HG02885 (cell line): ENCODE measurements around the gene EEF2.

Experiments
- ATAC-seq: cut with Tn5 transposase; IDR thresholded peaks from one replicate; pipeline ENCODE4 v1.9.1; 2021; ENCODE audit warnings: mild to moderate bottlenecking; ENCODE audit not compliant: unreplicated experiment, poor library complexity

Gene EEF2

GRCh38 chr19:3984908-3985642 lies at the start of gene EEF2:
EEF2 (minus strand) TSS chr19:3985463; CDS start chr19:3985380, 83 bp downstream.
- peak; percentile 67 for ATAC-seq

GRCh38 chr19:4034048-4035017 lies 49.1 kb upstream of the EEF2 start:
- no peak for ATAC-seq

- no peak for ATAC-seq
These were observed 48.0 kb upstream of the EEF2 start for GRCh38 chr19:4033028-4033956.

GRCh38 chr19:4032436-4032835 lies 47.2 kb upstream of the EEF2 start:
- ATAC-seq: no peak

- ATAC-seq: no peak
These were observed 46.2 kb upstream of the EEF2 start for GRCh38 chr19:4031420-4031819.

GRCh38 chr19:4030981-4031380 lies 45.7 kb upstream of the EEF2 start:
- ATAC-seq: no peak

- no peak for ATAC-seq
These were observed 45.3 kb upstream of the EEF2 start for GRCh38 chr19:4030552-4030951.

- no peak for ATAC-seq
These were observed 44.0 kb upstream of the EEF2 start for GRCh38 chr19:4029247-4029614.

- no peak for ATAC-seq
These were observed 43.3 kb upstream of the EEF2 start for GRCh38 chr19:4028334-4029246.

- ATAC-seq: no peak
These were observed 41.9 kb upstream of the EEF2 start for GRCh38 chr19:4027146-4027545.

- no peak for ATAC-seq
These were observed 40.1 kb upstream of the EEF2 start for GRCh38 chr19:4025317-4025716.

GRCh38 chr19:4023600-4024398 lies 38.5 kb upstream of the EEF2 start:
- ATAC-seq: no peak

GRCh38 chr19:4019578-4019977 lies 34.3 kb upstream of the EEF2 start:
- no peak for ATAC-seq

GRCh38 chr19:4018775-4019504 lies 33.7 kb upstream of the EEF2 start:
- ATAC-seq: no peak

GRCh38 chr19:4018140-4018613 lies 32.9 kb upstream of the EEF2 start:
- ATAC-seq: no peak

- no peak for ATAC-seq
These were observed 31.8 kb upstream of the EEF2 start for GRCh38 chr19:4016903-4017638.

- ATAC-seq: no peak
These were observed 31.2 kb upstream of the EEF2 start for GRCh38 chr19:4016486-4016885.
